ENCODE measurements around the gene SIGLEC5.

- TF ChIP-seq EP300 (IDR thresholded peaks at IDR 0.05) (no peak), CTCF (IDR thresholded peaks at IDR 0.05) (no peak)
These were observed 57.3 kb downstream of the SIGLEC5 start for GRCh38 chr19:51572908-51573307.
